Measurements from ENCODE around the gene NDFIP1. TPM values are rescaled to one million over a fixed set of nuclear protein-coding genes. Genes with fewer than 3 reads are reported as not detected.

The NDFIP1 gene
- total and polyA plus RNA-seq, 2 of the 13 experiments (the other 11 are each of a cell fraction or from before 2014, with no cell fraction given) = 12.4 to 15.7 TPM

DNA sequence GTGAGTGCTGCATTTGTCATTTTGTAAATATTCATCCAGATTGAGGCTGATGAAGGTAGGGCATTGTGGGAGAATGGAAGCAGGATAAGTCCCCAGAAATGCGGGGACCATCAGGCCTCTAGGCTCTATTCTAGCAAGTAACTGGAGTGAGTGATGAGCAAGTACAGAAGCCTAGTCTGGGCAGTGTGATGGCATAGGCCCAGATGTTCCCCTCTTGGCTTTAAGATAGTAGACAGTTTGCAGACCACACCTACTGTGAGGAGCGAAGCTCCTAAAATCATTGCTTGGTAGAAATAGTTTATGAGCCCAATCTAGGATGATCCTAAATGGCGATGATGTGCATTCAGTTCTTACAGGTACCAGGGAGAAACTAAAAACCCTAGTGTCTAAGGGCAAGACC is 24.3 kb downstream of the NDFIP1 start (continued):
- TF ChIP-seq, protein P1, sequence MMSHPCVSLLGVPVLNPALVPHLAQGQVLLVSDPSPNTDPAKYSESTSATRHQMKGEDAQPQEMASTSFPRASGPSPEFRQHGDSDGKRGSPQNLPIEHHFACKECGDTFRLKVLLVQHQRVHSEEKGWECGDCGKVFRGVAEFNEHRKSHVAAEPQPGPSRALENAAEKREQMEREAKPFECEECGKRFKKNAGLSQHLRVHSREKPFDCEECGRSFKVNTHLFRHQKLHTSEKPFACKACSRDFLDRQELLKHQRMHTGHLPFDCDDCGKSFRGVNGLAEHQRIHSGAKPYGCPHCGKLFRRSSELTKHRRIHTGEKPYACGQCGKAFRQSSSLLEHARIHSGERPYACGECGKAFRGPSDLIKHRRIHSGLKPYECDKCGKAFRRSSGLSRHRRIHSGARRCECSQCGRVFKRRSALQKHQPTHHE (CRISPR knock-in tag; IDR thresholded peaks at IDR 0.05; ENCODE audit: borderline replicate concordance) = no peak
- TF ChIP-seq ZNF30 (CRISPR knock-in tag; IDR thresholded peaks at IDR 0.05) (no peak), ZNF678 (CRISPR knock-in tag; IDR thresholded peaks at IDR 0.05) (no peak), NFRKB (IDR thresholded peaks at IDR 0.05) (no peak), NR3C1 (CRISPR knock-in tag; IDR thresholded peaks at IDR 0.05) (no peak)

DNA sequence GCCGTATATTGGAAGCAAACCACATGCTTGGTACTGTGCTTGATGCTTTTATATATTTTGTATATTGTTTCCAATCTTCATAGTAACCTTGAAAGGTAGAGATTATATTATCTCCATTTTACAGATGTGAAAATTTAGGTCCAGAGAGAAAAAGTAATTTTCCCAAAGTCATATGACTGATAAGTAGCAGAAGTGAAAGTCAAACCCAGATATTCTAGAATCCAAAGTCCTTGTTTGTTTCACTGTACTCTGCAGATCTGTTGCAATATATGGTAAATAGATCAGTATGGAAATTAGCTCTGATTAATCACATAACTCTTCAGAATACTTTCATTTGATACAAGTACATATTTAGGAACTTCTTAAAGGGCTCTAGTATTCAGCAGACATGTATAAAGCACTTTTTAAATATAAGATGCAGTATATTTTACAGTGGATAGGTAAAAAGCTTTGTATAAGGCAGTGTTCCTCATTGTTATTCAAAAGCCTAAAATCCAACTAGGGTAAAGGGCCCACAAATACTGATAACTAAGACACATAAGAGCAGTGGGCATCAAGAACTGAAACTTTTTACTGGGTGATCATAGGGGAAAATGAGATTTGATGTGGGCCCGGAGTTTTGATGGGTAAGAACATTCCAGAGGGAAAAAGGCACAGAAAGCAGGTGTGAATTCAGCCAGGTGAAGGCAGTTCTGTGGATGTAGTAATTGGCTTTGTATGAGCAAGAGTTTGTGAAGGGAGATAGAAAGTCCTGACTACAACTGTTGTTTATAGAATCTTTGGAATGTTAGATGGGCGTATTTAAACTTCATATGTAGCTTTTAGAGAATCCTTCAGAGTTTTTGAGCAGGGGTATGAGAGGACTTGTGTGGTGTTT is 25.0 kb downstream of the NDFIP1 start:
- H3K4me3 ChIP-seq (replicated peaks in 1 of 3; ENCODE audit: insufficient read depth in 1 of 3, low read depth in 2 of 3, low read length in 3 of 3) = no peak overlapping the region
- no peak overlapping the region for H2AFZ ChIP-seq (ENCODE audit: low read length)
- FAIRE-seq (peak; percentile 34), ATAC-seq (peak; percentile 59; the same call in 2 of the 3 replicates), DNase-seq (ENCODE audit: low spot score) (peak; percentile 42)
- CTCF ChIA-PET (ENCODE audit: low intra/inter-chr PET ratio, low total read pairs) = no interaction called here
- no TSS peak for BruUV-seq (replicated peaks)
- no peak overlapping the region for H3K27ac ChIP-seq (ENCODE audit: extremely low read length, insufficient read depth, low read length)
- H3K9ac ChIP-seq (ENCODE audit: insufficient read depth, low read depth, low read length) = no peak overlapping the region
- in situ Hi-C loops (cut with HindIII; ENCODE audit: extremely low pct_ligation_motif_present, low pct_unique_long_range_greater_than_20kb) (loop anchor here (25.0 kb wide), 1 partner anchor 446 kb away; the partner anchor contains the start of gene ARAP3), intact Hi-C loops (cut with micrococcal nuclease; ENCODE audit: unreplicated experiment) (no loop called here)
- H3K36me3 ChIP-seq (replicated peaks in 1 of 2; ENCODE audit: control insufficient read depth in 1 of 2, insufficient read depth in 2 of 2, low read length in 2 of 2) = peaks cover 1 to 15% of the 10 kb centered on the region in 2 experiments; a peak in 3 of 5 replicates
- no peak overlapping the region for H3K4me2 ChIP-seq (ENCODE audit: low read depth, low read length)
- 96% methylated on average over 2 of the region's 3 CpGs for WGBS (ENCODE audit: low lambda C conversion rate)
- H3K4me1 ChIP-seq (ENCODE audit: insufficient read depth, low read length) = peaks cover 17% of the 10 kb centered on the region
- H3K27me3 ChIP-seq (ENCODE audit: control insufficient read depth in 1 of 2, insufficient read depth in 2 of 2, low read length in 2 of 2) = no peaks in the 10 kb centered on the region
- POLR2A ChIA-PET = no interaction called here
- no peaks in the 10 kb centered on the region for H3K9me3 ChIP-seq (ENCODE audit: low read length)
- no peaks in the 10 kb centered on the region for H4K20me1 ChIP-seq (ENCODE audit: insufficient read depth, low read length)
- H3K79me2 ChIP-seq (ENCODE audit: insufficient read depth, low read length) = no peaks in the 10 kb centered on the region
- TF ChIP-seq ZSCAN20 (CRISPR knock-in tag; IDR thresholded peaks at IDR 0.05; ENCODE audit: borderline replicate concordance) (no peak), ZNF891 (CRISPR knock-in tag; IDR thresholded peaks at IDR 0.05) (no peak), SP4 (CRISPR knock-in tag; IDR thresholded peaks at IDR 0.05) (no peak), HNF4A (CRISPR knock-in tag; IDR thresholded peaks at IDR 0.05) (peak; percentile 71), ZNF784 (CRISPR knock-in tag; IDR thresholded peaks at IDR 0.05; ENCODE audit: borderline replicate concordance) (no peak), ARID5B (CRISPR knock-in tag; IDR thresholded peaks at IDR 0.05) (peak; percentile 39; the same call in 1 of the 2 replicates), NCOR1 (IDR thresholded peaks at IDR 0.05; ENCODE audit: borderline replicate concordance, low read length) (peak; percentile 64; the same call in 1 of the 2 replicates), ZNF629 (CRISPR knock-in tag; conservative IDR thresholded peaks at IDR 0.05) (0 out of 2 replicates have a peak, but pooled peaks have one; percentile 25), ZNF337 (CRISPR knock-in tag; IDR thresholded peaks at IDR 0.05; ENCODE audit: borderline replicate concordance, low read depth) (no peak)
- TF ChIP-seq, protein P2, sequence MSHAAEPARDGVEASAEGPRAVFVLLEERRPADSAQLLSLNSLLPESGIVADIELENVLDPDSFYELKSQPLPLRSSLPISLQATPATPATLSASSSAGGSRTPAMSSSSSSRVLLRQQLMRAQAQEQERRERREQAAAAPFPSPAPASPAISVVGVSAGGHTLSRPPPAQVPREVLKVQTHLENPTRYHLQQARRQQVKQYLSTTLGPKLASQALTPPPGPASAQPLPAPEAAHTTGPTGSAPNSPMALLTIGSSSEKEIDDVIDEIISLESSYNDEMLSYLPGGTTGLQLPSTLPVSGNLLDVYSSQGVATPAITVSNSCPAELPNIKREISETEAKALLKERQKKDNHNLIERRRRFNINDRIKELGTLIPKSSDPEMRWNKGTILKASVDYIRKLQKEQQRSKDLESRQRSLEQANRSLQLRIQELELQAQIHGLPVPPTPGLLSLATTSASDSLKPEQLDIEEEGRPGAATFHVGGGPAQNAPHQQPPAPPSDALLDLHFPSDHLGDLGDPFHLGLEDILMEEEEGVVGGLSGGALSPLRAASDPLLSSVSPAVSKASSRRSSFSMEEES (CRISPR knock-in tag; IDR thresholded peaks at IDR 0.05) = peak; percentile 42; the same call in 1 of the 2 replicates
